GM18870 (cell line): ENCODE measurements around the gene TSHZ1.

Source experiments
- ATAC-seq: cut with Tn5 transposase; IDR thresholded peaks from one replicate; pipeline ENCODE4 v1.9.1; 2021; ENCODE audit warnings: moderate library complexity; ENCODE audit not compliant: unreplicated experiment

The TSHZ1 gene

GRCh38 chr18:75220551-75221355, 10.2 kb downstream of the TSHZ1 start:
- no peak for ATAC-seq

- no peak for ATAC-seq
Observed at GRCh38 chr18:75221397-75221796, 10.8 kb downstream of the TSHZ1 start.

- ATAC-seq = no peak
Observed at GRCh38 chr18:75221897-75222296, 11.3 kb downstream of the TSHZ1 start.

GRCh38 chr18:75222407-75222806, 11.8 kb downstream of the TSHZ1 start:
- ATAC-seq = no peak

GRCh38 chr18:75223687-75224347, 13.2 kb downstream of the TSHZ1 start:
- no peak for ATAC-seq

GRCh38 chr18:75226286-75226955, 15.8 kb downstream of the TSHZ1 start:
- ATAC-seq = no peak

- no peak for ATAC-seq
Observed at GRCh38 chr18:75226956-75227316, 16.3 kb downstream of the TSHZ1 start.

- ATAC-seq = no peak
Observed at GRCh38 chr18:75227535-75228296, 17.1 kb downstream of the TSHZ1 start.

GRCh38 chr18:75228967-75229366, 18.4 kb downstream of the TSHZ1 start:
- no peak for ATAC-seq

GRCh38 chr18:75229437-75229836, 18.8 kb downstream of the TSHZ1 start:
- no peak for ATAC-seq

GRCh38 chr18:75230163-75231052, 19.8 kb downstream of the TSHZ1 start:
- ATAC-seq = no peak

GRCh38 chr18:75231053-75231406, 20.4 kb downstream of the TSHZ1 start:
- no peak for ATAC-seq

- ATAC-seq = no peak
Observed at GRCh38 chr18:75234901-75235300, 24.3 kb downstream of the TSHZ1 start.

GRCh38 chr18:75235896-75236295, 25.3 kb downstream of the TSHZ1 start:
- no peak for ATAC-seq

GRCh38 chr18:75238100-75238499, 27.5 kb downstream of the TSHZ1 start:
- no peak for ATAC-seq

GRCh38 chr18:75238786-75239185, 28.2 kb downstream of the TSHZ1 start:
- ATAC-seq = no peak

GRCh38 chr18:75240433-75240832, 29.8 kb downstream of the TSHZ1 start:
- ATAC-seq = no peak

GRCh38 chr18:75241705-75242104, 31.1 kb downstream of the TSHZ1 start:
- ATAC-seq = no peak

GRCh38 chr18:75244351-75245313, 34.0 kb downstream of the TSHZ1 start:
- ATAC-seq = no peak
